ENCODE results near the gene FAM13C.

- TF ChIP-seq CTCF (IDR thresholded peaks at IDR 0.05) (no peak), POLR2AphosphoS5 (IDR thresholded peaks at IDR 0.05) (no peak)
Observed at GRCh38 chr10:59354434-59354833, 7.9 kb downstream of the FAM13C start.
